HCT116 (cell line): ENCODE results near the gene CNTFR. TPM values are rescaled to one million over a fixed set of nuclear protein-coding genes. Genes with fewer than 3 reads are reported as not detected.

Experiments used
- ATAC-seq: fragments of 200-7000 bp; cut with Tn5 transposase; 2 replicates; pipeline ENCODE4 v1.9.1; 2020; ENCODE audit warnings: mild to moderate bottlenecking, moderate library complexity
- BruUV-seq: library from RNA; stranded (reverse); fragments of 400-500 nt; replicated peaks from 2 replicates; lab custom pipeline; 2021; lab: Mats Ljungman, UMichigan
- CTCF ChIA-PET: fragments of 300-600 bp; sonication (Branson Sonifier 250); formaldehyde crosslinking; loops from one replicate; lab custom pipeline; 2021; ENCODE audit warnings: antibody characterized with exemption; lab: Charles Lee
- POLR2A ChIA-PET: fragments of 300-600, 350-600 bp; sonication (Branson Sonifier 250); formaldehyde crosslinking; loops from one replicate; lab custom pipeline; 2021; ENCODE audit warnings: antibody characterized with exemption; lab: Charles Lee
- RAD21 ChIA-PET, 2 experiments: fragments of 300-600 bp; sonication (Branson Sonifier 250); formaldehyde crosslinking; loops; one replicate each; lab custom pipeline; 2023; ENCODE audit warnings: low total read pairs in 2 of 2; ENCODE audit not compliant: uncharacterized antibody in 2 of 2, unreplicated experiment in 2 of 2, low non-redundant PET in 1 of 2; lab: Charles Lee
- DNase-seq: peaks from one replicate; pipeline ENCODE4 v3.0.0-alpha.2; 2010; ENCODE audit warnings: low read depth, low spot score
- H2AFZ ChIP-seq: fragments of 200-600 bp; shearing (Covaris generic), sonication (generic); 2 replicates; pipeline ENCODE4 v1.6.1; 2017; ENCODE audit warnings: low read depth, mixed run types, mixed read lengths, antibody characterized with exemption, low read length; ENCODE audit not compliant: poor library complexity, severe bottlenecking
- H3K27ac ChIP-seq: 2 replicates; pipeline ENCODE4 v1.5.1; 2012; ENCODE audit warnings: low read depth, low read length
- H3K27me3 ChIP-seq: fragments of 200-600 bp; sonication (generic); 2 replicates; pipeline ENCODE4 v1.6.1; 2016; ENCODE audit warnings: mixed run types, low read length, mixed read lengths; ENCODE audit not compliant: insufficient read depth
- H3K36me3 ChIP-seq, 2 experiments: fragments of 200-500 bp in 1 of 2; fragments of 200-600 bp in 1 of 2; sonication (Bioruptor generic) in 1 of 2; sonication (generic) in 1 of 2; 2 replicates each; pipeline versions ENCODE4 v1.5.1 to v1.6.1; 2014 to 2016; ENCODE audit warnings: low read length in 2 of 2, inconsistent platforms in 1 of 2, mixed read lengths in 1 of 2, mixed run types in 1 of 2; ENCODE audit not compliant: insufficient read depth in 2 of 2, control insufficient read depth in 1 of 2
- H3K4me1 ChIP-seq, 2 experiments: fragments of 200-600 bp in 1 of 2; sonication (generic) in 1 of 2; 2 replicates each; pipeline versions ENCODE4 v1.5.1 to v1.6.1; 2012 to 2017; ENCODE audit warnings: low read length in 2 of 2, inconsistent platforms in 1 of 2, mild to moderate bottlenecking in 1 of 2, mixed read lengths in 1 of 2, mixed run types in 1 of 2, moderate library complexity in 1 of 2; ENCODE audit not compliant: insufficient read depth in 2 of 2, control insufficient read depth in 1 of 2
- H3K4me2 ChIP-seq: fragments of 200-600 bp; sonication (generic); 2 replicates; pipeline ENCODE4 v1.6.1; 2017; ENCODE audit warnings: mixed run types, low read length, mixed read lengths
- H3K4me3 ChIP-seq, 2 experiments: fragments of 200-600 bp in 1 of 2; sonication (generic) in 1 of 2; replicated peaks in 1 of 2; 2 replicates each; pipeline ENCODE4 v1.5.1; 2011 to 2016; ENCODE audit warnings: low read length in 2 of 2, control low read depth in 1 of 2, low read depth in 1 of 2, mild to moderate bottlenecking in 1 of 2, mixed read lengths in 1 of 2, mixed run types in 1 of 2
- H3K79me2 ChIP-seq: fragments of 200-600 bp; sonication (generic); 2 replicates; pipeline ENCODE4 v1.6.1; 2017; ENCODE audit warnings: mild to moderate bottlenecking, mixed run types, low read length, moderate library complexity, mixed read lengths; ENCODE audit not compliant: insufficient read depth
- H3K9ac ChIP-seq: fragments of 200-600 bp; sonication (generic); 2 replicates; pipeline ENCODE4 v1.6.1; 2016; ENCODE audit warnings: low read length, mixed read lengths
- H3K9me2 ChIP-seq: fragments of 200-600 bp; sonication (generic), shearing (Covaris generic); 2 replicates; pipeline ENCODE4 v1.6.1; 2017; ENCODE audit warnings: mixed run types, mild to moderate bottlenecking, moderate library complexity; ENCODE audit not compliant: insufficient read depth
- H3K9me3 ChIP-seq, 2 experiments: fragments of 200-500 bp in 1 of 2; fragments of 200-600 bp in 1 of 2; sonication (Bioruptor generic) in 1 of 2; sonication (generic) in 1 of 2; 2 replicates each; pipeline ENCODE4 v1.6.1; 2014 to 2017; ENCODE audit warnings: low read length in 2 of 2, mixed read lengths in 2 of 2, inconsistent platforms in 1 of 2, low read depth in 1 of 2, mild to moderate bottlenecking in 1 of 2, mixed run types in 1 of 2, moderate library complexity in 1 of 2; ENCODE audit not compliant: control insufficient read depth in 1 of 2, insufficient read depth in 1 of 2
- H4K20me1 ChIP-seq: fragments of 200-600 bp; sonication (generic), shearing (Covaris generic); 2 replicates; pipeline ENCODE4 v1.6.1; 2017; ENCODE audit warnings: mixed run types, mild to moderate bottlenecking, moderate library complexity; ENCODE audit not compliant: insufficient read depth
- ATF3 ChIP-seq: IDR thresholded peaks from 2 replicates; pipeline ENCODE4 v1.6.1; 2012
- EGR1 ChIP-seq: IDR thresholded peaks from 2 replicates; pipeline ENCODE4 v1.6.1; 2012; ENCODE audit warnings: low read depth
- JUND ChIP-seq: IDR thresholded peaks from 2 replicates; pipeline ENCODE4 v1.6.1; 2012
- POLR2A ChIP-seq: IDR thresholded peaks from 2 replicates; pipeline ENCODE4 v1.7.0; 2011; ENCODE audit warnings: borderline replicate concordance; ENCODE audit not compliant: insufficient read depth, insufficient read length; ENCODE audit errors: extremely low read depth
- POLR2AphosphoS5 ChIP-seq: IDR thresholded peaks from 2 replicates; pipeline ENCODE4 v1.6.1; 2011; ENCODE audit warnings: mild to moderate bottlenecking, low read depth, low read length, moderate library complexity
- TCF7L2 ChIP-seq: IDR thresholded peaks from 2 replicates; pipeline ENCODE4 v1.7.0; 2011; ENCODE audit warnings: borderline replicate concordance, inconsistent platforms; ENCODE audit not compliant: insufficient read depth, insufficient read length; ENCODE audit errors: extremely low read depth
- ZFX ChIP-seq: fragments of 450-650 bp; IDR thresholded peaks from 2 replicates; pipeline ENCODE4 v1.6.1; 2017
- intact Hi-C: fragments of 100-400 bp; cut with micrococcal nuclease; formaldehyde crosslinking; loops from 2 replicates; pipeline ENCODE4 v1.10.0; 2022
- total RNA-seq: library from RNA; stranded (reverse); gene quantifications from one replicate; pipeline ENCODE4 v1.2.1, GENCODE V29; 2021; ENCODE audit not compliant: unreplicated experiment
- TF ChIP-seq, protein P1 (sequence below), 3 experiments: fragments of 200-600 bp in 1 of 3; sonication (generic) in 1 of 3; IDR thresholded peaks in 2 of 3; conservative IDR thresholded peaks in 1 of 3; 2 replicates each; pipeline ENCODE4 v1.5.1; 2012 to 2017; ENCODE audit warnings: low read depth in 2 of 3, low read length in 2 of 3, antibody characterized with exemption in 1 of 3, borderline replicate concordance in 1 of 3, control low read depth in 1 of 3, mild to moderate bottlenecking in 1 of 3, mixed read lengths in 1 of 3, mixed run types in 1 of 3, moderate library complexity in 1 of 3; ENCODE audit not compliant: insufficient read depth in 1 of 3
- TF ChIP-seq, protein P2 (sequence below): IDR thresholded peaks from 2 replicates; pipeline ENCODE4 v1.6.1; 2012

The CNTFR gene
- total RNA-seq, 1 experiment from 2014 or later: not detected

DNA sequence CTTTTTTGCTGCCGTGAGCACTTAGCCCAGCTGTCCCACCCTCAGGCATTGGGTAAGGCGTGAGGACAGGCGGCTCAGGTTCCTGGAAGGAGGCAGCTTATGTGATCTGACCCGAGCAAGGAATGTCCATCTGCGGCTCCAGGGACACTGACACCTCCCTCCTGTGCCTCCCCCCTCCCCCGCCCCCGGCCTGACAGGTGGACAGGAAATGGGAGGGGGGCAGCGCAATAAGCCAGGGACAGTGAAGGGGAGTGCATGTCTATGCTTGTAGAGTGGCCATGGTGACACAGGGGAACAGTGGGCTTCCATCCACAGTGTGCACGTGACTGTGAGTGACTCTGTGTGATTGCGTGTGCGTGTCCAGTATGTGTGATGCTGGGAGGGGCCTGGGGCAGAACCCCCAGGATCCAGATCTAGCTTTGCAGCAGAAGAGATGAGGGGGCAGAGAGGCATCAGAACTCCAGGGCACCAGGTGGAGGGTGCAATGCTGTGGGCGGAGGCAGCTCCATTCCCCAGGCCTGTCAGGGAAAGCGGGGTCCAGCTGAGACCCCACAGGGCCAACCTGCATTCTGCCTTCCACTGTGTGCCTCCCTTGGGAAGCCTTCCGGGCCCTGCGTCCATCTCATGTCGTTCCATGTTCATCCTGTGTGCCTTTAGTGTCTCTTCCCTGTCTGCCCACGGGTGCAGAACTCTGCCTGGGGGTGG is 30.5 kb downstream of the CNTFR start:
- ChIA-PET CTCF (interaction anchor here (1.2 to 1.4 kb wide), 2 partner anchors 32 to 155 kb away, joined by 3 to 4 read pairs; no protein-coding TSS in a partner anchor), POLR2A (no interaction called here), RAD21 (no interaction called here)
- DNase-seq (no peak), ATAC-seq (no peak)
- H3K27me3 ChIP-seq: no peaks in the 10 kb centered on the region
- H3K9me3 ChIP-seq: no peaks in the 10 kb centered on the region
- no peak overlapping the region for H2AFZ ChIP-seq
- no peaks in the 10 kb centered on the region for H3K36me3 ChIP-seq
- H3K4me2 ChIP-seq: no peak overlapping the region
- no peaks in the 10 kb centered on the region for H3K79me2 ChIP-seq
- H4K20me1 ChIP-seq: no peaks in the 10 kb centered on the region
- no peak overlapping the region for H3K4me3 ChIP-seq
- H3K9me2 ChIP-seq: no peaks in the 10 kb centered on the region
- TF ChIP-seq ZFX (no peak), JUND (no peak), POLR2A (no peak)
- no peak overlapping the region for H3K9ac ChIP-seq
- H3K4me1 ChIP-seq: no peaks in the 10 kb centered on the region
- intact Hi-C loops: no loop called here
- no TSS peak for BruUV-seq
- no peak overlapping the region for H3K27ac ChIP-seq

- no peak overlapping the region for H3K9ac ChIP-seq
- intact Hi-C loops: no loop called here
- H3K27me3 ChIP-seq: no peaks in the 10 kb centered on the region
- DNase-seq: no peak
- no peak overlapping the region for H3K4me3 ChIP-seq
- CTCF ChIA-PET: interaction anchor here (1.2 to 1.4 kb wide), 2 partner anchors 33 to 155 kb away, joined by 3 to 4 read pairs; no protein-coding TSS in a partner anchor
- BruUV-seq: no TSS peak
- H2AFZ ChIP-seq: no peak overlapping the region
- H3K79me2 ChIP-seq: no peaks in the 10 kb centered on the region
- no peaks in the 10 kb centered on the region for H3K36me3 ChIP-seq
- H3K27ac ChIP-seq: no peak overlapping the region
- POLR2A ChIA-PET: no interaction called here
- no peaks in the 10 kb centered on the region for H3K9me2 ChIP-seq
- no peak overlapping the region for H3K4me2 ChIP-seq
- H3K4me1 ChIP-seq: no peaks in the 10 kb centered on the region
- ATAC-seq: no peak
- no peak for TF ChIP-seq ATF3
- no peak for TF ChIP-seq TCF7L2
- TF ChIP-seq EGR1: no peak
- TF ChIP-seq, protein P1, sequence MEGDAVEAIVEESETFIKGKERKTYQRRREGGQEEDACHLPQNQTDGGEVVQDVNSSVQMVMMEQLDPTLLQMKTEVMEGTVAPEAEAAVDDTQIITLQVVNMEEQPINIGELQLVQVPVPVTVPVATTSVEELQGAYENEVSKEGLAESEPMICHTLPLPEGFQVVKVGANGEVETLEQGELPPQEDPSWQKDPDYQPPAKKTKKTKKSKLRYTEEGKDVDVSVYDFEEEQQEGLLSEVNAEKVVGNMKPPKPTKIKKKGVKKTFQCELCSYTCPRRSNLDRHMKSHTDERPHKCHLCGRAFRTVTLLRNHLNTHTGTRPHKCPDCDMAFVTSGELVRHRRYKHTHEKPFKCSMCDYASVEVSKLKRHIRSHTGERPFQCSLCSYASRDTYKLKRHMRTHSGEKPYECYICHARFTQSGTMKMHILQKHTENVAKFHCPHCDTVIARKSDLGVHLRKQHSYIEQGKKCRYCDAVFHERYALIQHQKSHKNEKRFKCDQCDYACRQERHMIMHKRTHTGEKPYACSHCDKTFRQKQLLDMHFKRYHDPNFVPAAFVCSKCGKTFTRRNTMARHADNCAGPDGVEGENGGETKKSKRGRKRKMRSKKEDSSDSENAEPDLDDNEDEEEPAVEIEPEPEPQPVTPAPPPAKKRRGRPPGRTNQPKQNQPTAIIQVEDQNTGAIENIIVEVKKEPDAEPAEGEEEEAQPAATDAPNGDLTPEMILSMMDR (IDR thresholded peaks at IDR 0.05 in 2 of 3, conservative IDR thresholded peaks at IDR 0.05 in 1 of 3; ENCODE audit: borderline replicate concordance in 1 of 3, insufficient read depth in 1 of 3, low read depth in 2 of 3, low read length in 2 of 3): no peak
- no peak for TF ChIP-seq POLR2AphosphoS5
- TF ChIP-seq, protein P2, sequence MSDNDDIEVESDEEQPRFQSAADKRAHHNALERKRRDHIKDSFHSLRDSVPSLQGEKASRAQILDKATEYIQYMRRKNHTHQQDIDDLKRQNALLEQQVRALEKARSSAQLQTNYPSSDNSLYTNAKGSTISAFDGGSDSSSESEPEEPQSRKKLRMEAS: no peak
- RAD21 ChIA-PET: no interaction called here
- no peaks in the 10 kb centered on the region for H4K20me1 ChIP-seq
- no peaks in the 10 kb centered on the region for H3K9me3 ChIP-seq
Measured at GRCh38 chr9:34558364-34558763, 31.2 kb downstream of the CNTFR start.
